Tibial artery (tissue), 4 donors: ENCODE results near the gene ARL4A.
"Not testable (repeated sequence)": the region's sequence is repeated elsewhere in the genome, so short reads cannot be mapped to it uniquely, and the experiment has no call there.

Source experiments
- DNase-seq, 2 donors: peaks; one replicate each; pipeline ENCODE4 v3.0.0-alpha.2; 2019
- H3K27ac ChIP-seq, 2 donors: fragments of 200-600 bp; sonication (generic) in 1 of 2; 1 replicate in 1 of 2; 2 replicates in 1 of 2; pipeline ENCODE4 v1.5.1; 2018 to 2019; ENCODE audit warnings: mild to moderate bottlenecking in 1 of 2
- H3K27me3 ChIP-seq, 2 donors: fragments of 200-600 bp; sonication (generic) in 1 of 2; one replicate each; pipeline versions ENCODE4 v1.5.1 to v1.6.0; 2016 to 2019
- H3K36me3 ChIP-seq, 3 donors: fragments of 200-600 bp; sonication (generic) in 2 of 3; one replicate each; pipeline ENCODE4 v1.5.1; 2016 to 2019; ENCODE audit warnings: mild to moderate bottlenecking in 2 of 3
- H3K4me1 ChIP-seq, 4 donors: fragments of 200-600 bp; sonication (generic) in 2 of 4; 1 replicate in 3 of 4; 2 replicates in 1 of 4; pipeline ENCODE4 v1.5.1; 2016 to 2019
- H3K4me3 ChIP-seq, 2 donors: fragments of 200-600 bp; sonication (generic) in 1 of 2; 1 replicate in 1 of 2; 2 replicates in 1 of 2; pipeline ENCODE4 v1.5.1; 2018 to 2019; ENCODE audit warnings: mild to moderate bottlenecking in 2 of 2
- H3K9me3 ChIP-seq, 3 donors: fragments of 200-600 bp; sonication (generic) in 1 of 3; one replicate each; pipeline ENCODE4 v1.5.1; 2016 to 2019
- CTCF ChIP-seq, 2 experiments: fragments of 200-600 bp in 1 of 2; fragments of 450-650 bp in 1 of 2; IDR thresholded peaks; one replicate each; pipeline ENCODE4 v1.5.1; 2017 to 2019; ENCODE audit warnings: antibody characterized with exemption in 2 of 2, mild to moderate bottlenecking in 1 of 2, moderate library complexity in 1 of 2
- intact Hi-C: fragments of 100-400 bp; cut with DNase I; formaldehyde crosslinking; loops from one replicate; pipeline ENCODE4 v1.15.0; 2023; ENCODE audit warnings: low total_unique reads

Gene ARL4A

DNA sequence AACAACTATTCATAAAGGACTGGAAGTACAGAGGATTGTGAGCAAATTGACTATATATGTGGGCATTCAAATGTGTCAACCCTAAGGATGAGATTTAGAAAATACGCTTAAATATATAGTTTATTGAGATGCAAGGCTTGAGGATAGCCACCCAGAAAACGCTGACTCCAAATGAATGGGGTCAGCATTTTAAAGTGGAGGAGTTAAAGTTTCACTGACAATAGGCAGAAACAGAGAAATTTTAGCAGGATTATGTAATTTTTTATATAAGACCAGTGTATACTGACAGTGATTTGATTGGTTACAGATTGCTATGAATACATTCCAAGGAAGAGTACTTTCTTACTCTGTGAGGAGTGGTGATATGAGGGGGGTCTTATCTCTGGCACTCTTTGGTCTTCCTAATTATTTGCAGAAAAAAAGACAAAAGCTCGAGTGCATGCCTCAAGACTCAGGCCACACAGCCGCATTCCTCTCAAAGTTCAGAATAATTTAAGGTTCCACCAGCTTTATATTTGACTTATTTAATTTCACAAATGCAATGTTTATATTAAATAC is 38.6 kb upstream of the ARL4A start:
- no peak overlapping the region for H3K27ac ChIP-seq
- H3K36me3 ChIP-seq, result no peaks in the 10 kb centered on the region
- H3K4me1 ChIP-seq, result no peaks in the 10 kb centered on the region
- H3K4me3 ChIP-seq, result no peak overlapping the region
- no peaks in the 10 kb centered on the region for H3K9me3 ChIP-seq
- DNase-seq, result no peak
- no peaks in the 10 kb centered on the region for H3K27me3 ChIP-seq
- intact Hi-C loops, result no loop called here
- no peak for TF ChIP-seq CTCF (IDR thresholded peaks at IDR 0.05)

DNA sequence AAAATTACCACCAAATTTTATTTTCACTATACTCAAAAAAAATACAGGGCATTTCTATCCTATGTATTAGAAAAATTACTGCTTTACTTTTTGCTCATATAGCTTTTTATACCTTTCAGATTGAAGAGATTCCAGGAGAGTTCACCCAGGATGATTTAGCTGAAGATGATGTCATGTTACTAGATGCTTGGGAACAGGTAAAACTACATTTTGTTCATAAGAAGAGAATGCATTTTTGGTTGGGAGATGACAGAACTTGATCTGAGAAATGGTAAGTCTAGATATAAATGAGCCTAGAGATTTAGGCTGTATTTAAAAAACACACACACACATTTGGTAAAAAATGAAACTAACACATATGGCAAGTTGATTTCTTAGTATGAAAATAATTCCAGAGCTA is 38.1 kb upstream of the ARL4A start:
- Histone ChIP-seq H3K4me3 (no peak overlapping the region), H3K27ac (no peak overlapping the region), H3K36me3 (no peaks in the 10 kb centered on the region), H3K27me3 (no peaks in the 10 kb centered on the region), H3K4me1 (no peaks in the 10 kb centered on the region), H3K9me3 (no peaks in the 10 kb centered on the region)
- intact Hi-C loops, result no loop called here
- no peak for DNase-seq
- no peak for TF ChIP-seq CTCF (IDR thresholded peaks at IDR 0.05)

- H3K4me1 ChIP-seq, result no peaks in the 10 kb centered on the region
- no peak for DNase-seq
Observed at GRCh38 chr7:12650080-12650479, 37.4 kb upstream of the ARL4A start.

DNA sequence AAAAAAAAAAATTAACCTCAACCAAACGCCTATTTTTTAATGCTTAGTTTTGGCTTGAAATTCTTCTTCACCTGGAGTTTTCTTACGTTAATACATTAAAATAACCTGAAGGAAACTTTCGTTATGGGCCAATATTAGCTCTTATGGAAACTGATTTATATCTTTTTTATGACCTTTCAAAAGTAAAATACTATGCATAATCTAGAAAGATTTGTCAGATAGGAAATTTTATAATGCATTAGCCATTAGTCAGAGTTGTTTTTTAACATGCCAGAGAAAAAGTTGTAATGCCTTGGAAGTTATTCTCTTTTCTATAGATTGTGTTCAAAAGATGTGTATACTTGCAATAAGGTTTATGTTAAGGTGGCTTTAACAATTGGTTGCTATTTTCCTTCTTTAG is 34.3 kb upstream of the ARL4A start:
- no peaks in the 10 kb centered on the region for H3K4me1 ChIP-seq
- H3K4me3 ChIP-seq, result no peak overlapping the region
- no peaks in the 10 kb centered on the region for H3K36me3 ChIP-seq
- no peak for DNase-seq
- no peak for TF ChIP-seq CTCF (IDR thresholded peaks at IDR 0.05)
- intact Hi-C loops, result no loop called here
- no peaks in the 10 kb centered on the region for H3K27me3 ChIP-seq
- no peak overlapping the region for H3K27ac ChIP-seq
- no peaks in the 10 kb centered on the region for H3K9me3 ChIP-seq

More at GRCh38 chr7:12650080-12650479, 37.4 kb upstream of the ARL4A start:
- no peak overlapping the region for H3K27ac ChIP-seq
- H3K4me3 ChIP-seq, result no peak overlapping the region
- H3K9me3 ChIP-seq, result no peaks in the 10 kb centered on the region
- no peaks in the 10 kb centered on the region for H3K27me3 ChIP-seq
- no peaks in the 10 kb centered on the region for H3K36me3 ChIP-seq
- intact Hi-C loops, result no loop called here
- TF ChIP-seq CTCF (IDR thresholded peaks at IDR 0.05), result no peak

DNA sequence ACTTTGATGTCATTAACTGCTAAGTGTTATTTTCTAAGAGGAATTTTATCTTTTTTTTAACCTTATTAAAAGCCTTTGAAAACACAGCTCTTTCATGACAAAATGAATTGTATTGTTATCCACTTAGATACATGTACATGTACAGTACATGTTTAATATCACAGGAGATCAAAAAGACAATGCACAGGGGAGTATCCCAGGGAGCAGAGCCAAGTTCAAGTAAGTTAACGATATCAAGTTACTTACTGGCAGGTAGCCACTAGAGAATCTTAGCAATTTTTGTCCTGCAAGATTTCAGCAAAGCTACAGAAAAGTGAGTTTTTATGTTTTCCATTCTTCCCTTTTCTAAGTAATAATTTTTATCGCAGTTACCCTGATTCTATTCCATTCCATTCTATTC is 33.9 kb upstream of the ARL4A start:
- Histone ChIP-seq H3K27ac (no peak overlapping the region), H3K4me3 (no peak overlapping the region), H3K36me3 (no peaks in the 10 kb centered on the region), H3K9me3 (no peaks in the 10 kb centered on the region), H3K27me3 (no peaks in the 10 kb centered on the region), H3K4me1 (no peaks in the 10 kb centered on the region)
- no peak for DNase-seq
- no peak for TF ChIP-seq CTCF (IDR thresholded peaks at IDR 0.05)
- intact Hi-C loops, result no loop called here

GRCh38 chr7:12655161-12655560 is 32.3 kb upstream of the ARL4A start:
- H3K9me3 ChIP-seq, result no peaks in the 10 kb centered on the region
- H3K36me3 ChIP-seq, result no peaks in the 10 kb centered on the region
- no peak for DNase-seq
- no peak overlapping the region for H3K27ac ChIP-seq
- no peaks in the 10 kb centered on the region for H3K27me3 ChIP-seq
- intact Hi-C loops, result no loop called here
- TF ChIP-seq CTCF (IDR thresholded peaks at IDR 0.05), result no peak
- no peaks in the 10 kb centered on the region for H3K4me1 ChIP-seq
- no peak overlapping the region for H3K4me3 ChIP-seq

DNA sequence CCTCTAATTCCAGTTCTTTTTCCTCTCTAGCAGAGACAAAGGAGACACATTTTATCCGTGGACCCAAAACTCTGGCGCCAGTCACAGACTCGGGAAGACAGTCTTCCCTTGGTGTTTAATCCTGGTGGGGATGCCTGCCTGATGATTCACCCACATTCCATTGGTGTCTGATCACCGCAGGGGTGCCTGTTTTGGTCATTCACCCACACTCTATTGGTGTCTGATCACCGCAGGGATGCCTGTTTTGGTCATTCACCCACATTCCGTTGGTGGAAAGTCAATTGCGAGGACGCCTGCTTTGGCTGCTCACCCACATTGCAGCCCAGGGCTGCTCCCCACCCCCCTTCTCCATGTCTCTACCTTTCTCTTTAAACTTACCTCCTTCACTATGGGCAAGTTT is 27.0 kb upstream of the ARL4A start:
- H3K27me3 ChIP-seq, H3K27ac ChIP-seq, intact Hi-C loops, DNase-seq, H3K4me1 ChIP-seq, H3K4me3 ChIP-seq, H3K36me3 ChIP-seq, H3K9me3 ChIP-seq: not testable (repeated sequence)

DNA sequence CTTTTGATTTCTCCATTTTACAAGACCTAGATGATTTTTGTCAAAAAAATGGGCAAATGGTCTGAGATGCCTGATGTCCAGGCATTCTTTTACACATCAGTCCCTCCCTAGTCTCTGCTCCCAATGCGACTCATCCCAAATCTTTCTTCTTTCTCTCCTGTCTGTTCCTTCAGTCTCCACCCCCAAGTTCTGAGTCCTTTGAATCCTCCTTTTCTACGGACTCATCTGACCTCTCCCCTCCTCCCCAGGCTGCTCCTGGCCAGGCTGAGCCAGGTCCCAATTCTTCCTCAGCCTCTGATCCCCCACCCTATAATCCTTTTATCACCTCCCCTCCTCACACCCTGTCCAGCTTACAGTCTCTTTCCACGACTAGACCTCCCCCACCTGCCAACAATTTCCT is 26.4 kb upstream of the ARL4A start:
- intact Hi-C loops, H3K4me3 ChIP-seq, H3K36me3 ChIP-seq, DNase-seq, H3K27ac ChIP-seq, H3K27me3 ChIP-seq, H3K9me3 ChIP-seq, H3K4me1 ChIP-seq: not testable (repeated sequence)
